HEK293 (cell line): ENCODE measurements around the gene DNAJC2.

Experiments
- KLF16 ChIP-seq: fragments of 450-650 bp; formaldehyde crosslinking; IDR thresholded peaks from 2 replicates; pipeline ENCODE4 v1.5.1; 2017; ENCODE audit warnings: missing biosample characterization, missing genetic modification characterization
- SALL2 ChIP-seq: fragments of 450-650 bp; formaldehyde crosslinking; IDR thresholded peaks from 2 replicates; pipeline ENCODE4 v1.5.0; 2017; ENCODE audit warnings: missing biosample characterization, mild to moderate bottlenecking, missing genetic modification characterization, borderline replicate concordance

GRCh38 chr7:103391150-103391549 is 46.6 kb upstream of the DNAJC2 start:
- TF ChIP-seq KLF16 (tag by site-specific recombination) (no peak), SALL2 (tag by site-specific recombination) (no peak)
